ENCODE data around the gene GNB1L. TPM values are rescaled to one million over a fixed set of nuclear protein-coding genes. Genes with fewer than 3 reads are reported as not detected.
A peak's percentile ranks its signal among the peaks of the same experiment; 100 is the strongest.

The GNB1L gene
- total and polyA plus RNA-seq, 9 of the 15 experiments (the other 6 are each of a cell fraction or from before 2014, with no cell fraction given), result 0.56 to 50.5 (median 10.2) TPM

DNA sequence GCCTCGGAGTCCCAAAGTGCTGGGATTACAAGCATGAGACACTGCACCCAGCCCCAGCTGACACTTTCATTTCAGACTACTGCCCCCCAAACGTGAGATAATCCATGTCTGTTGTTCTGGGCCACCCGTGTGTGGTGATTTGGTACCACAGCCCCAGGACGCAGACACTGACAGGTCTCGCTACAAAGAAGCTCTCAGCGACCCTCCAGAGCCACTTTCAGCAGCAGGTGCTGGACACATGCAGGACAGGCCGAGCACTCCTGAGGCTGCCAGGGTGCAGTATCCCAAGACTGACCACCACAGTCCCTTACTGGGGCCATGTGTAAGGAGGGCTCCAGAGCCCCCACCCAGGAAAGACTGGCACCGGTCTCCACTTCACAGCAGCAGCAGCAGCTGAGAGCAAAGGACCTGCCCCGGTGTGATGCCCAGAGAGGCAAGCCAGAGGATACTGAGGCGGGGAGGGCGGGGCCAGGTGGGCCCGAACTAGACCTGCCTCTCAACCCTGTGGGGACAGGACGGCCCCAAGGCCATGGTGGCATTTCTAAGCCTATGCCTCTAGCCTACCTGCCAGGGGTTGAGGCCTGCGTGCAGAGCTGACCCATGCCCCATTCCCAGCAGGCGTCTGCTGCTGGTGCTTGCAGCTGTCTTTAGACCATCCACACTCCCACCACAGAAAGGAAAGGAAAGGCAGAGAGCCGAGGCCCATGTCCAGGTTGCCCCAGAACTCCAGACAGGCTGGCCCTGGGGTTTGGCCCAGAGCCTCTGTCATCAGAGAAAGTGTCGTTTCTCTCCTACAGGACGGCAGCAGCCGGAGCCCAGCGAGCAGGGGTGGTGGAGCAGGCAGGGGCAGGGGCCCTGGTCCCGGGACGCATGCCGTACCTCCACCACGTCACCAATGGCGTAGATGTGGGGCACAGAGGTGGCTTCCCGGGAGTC is 28.0 kb upstream of the GNB1L start (continued):
- TF ChIP-seq ZBTB40 (IDR thresholded peaks at IDR 0.05) (no peak), ZBTB40 (CRISPR knock-in tag; IDR thresholded peaks at IDR 0.05) (peak; percentile 55), RFX7 (CRISPR knock-in tag; IDR thresholded peaks at IDR 0.05) (peak; percentile 55; the same call in 1 of the 2 replicates), ZFP1 (CRISPR knock-in tag; IDR thresholded peaks at IDR 0.05) (no peak), SIX5 (IDR thresholded peaks at IDR 0.05; ENCODE audit: borderline replicate concordance in 1 of 2, insufficient read depth in 1 of 2, low read depth in 1 of 2, low read length in 2 of 2) (0 out of 4 replicates have a peak, but pooled peaks of 1 of the 2 experiments have one; percentile 26), ATF1 (CRISPR knock-in tag; IDR thresholded peaks at IDR 0.05) (0 out of 2 replicates have a peak, but pooled peaks have one; percentile 3), ATF1 (tag; IDR thresholded peaks at IDR 0.05) (no peak), ZNF780A (CRISPR knock-in tag; IDR thresholded peaks at IDR 0.05) (no peak), POLR2G (IDR thresholded peaks at IDR 0.05; ENCODE audit: low read depth, low read length) (peak; percentile 53), RHOXF2B (CRISPR knock-in tag; conservative IDR thresholded peaks at IDR 0.05) (peak; percentile 67; the same call in 1 of the 2 replicates), GTF2F1 (IDR thresholded peaks at IDR 0.05; ENCODE audit: low read depth, low read length) (peak; percentile 26; the same call in 1 of the 2 replicates)
